OCI-LY1 (cell line): ENCODE measurements around the gene HECTD3.

Experiments
- H2AFZ ChIP-seq: fragments of 200-600 bp; sonication (generic), shearing (Covaris generic); 2 replicates; pipeline ENCODE4 v1.6.0; 2014; ENCODE audit warnings: antibody characterized with exemption, mild to moderate bottlenecking, low read length
- H3F3A ChIP-seq: fragments of 200-600 bp; sonication (generic), shearing (Covaris generic); 2 replicates; pipeline ENCODE4 v1.6.0; 2014; ENCODE audit warnings: mild to moderate bottlenecking, antibody characterized with exemption, low read length, moderate library complexity; ENCODE audit not compliant: insufficient read depth
- H3K27ac ChIP-seq: fragments of 200-600 bp; sonication (generic); 2 replicates; pipeline ENCODE4 v1.5.1; 2014; ENCODE audit warnings: low read length, mixed run types, mild to moderate bottlenecking, low read depth; ENCODE audit not compliant: poor library complexity, severe bottlenecking
- H3K27me3 ChIP-seq: fragments of 200-600 bp; sonication (generic); 2 replicates; pipeline ENCODE4 v1.6.0; 2014; ENCODE audit warnings: antibody characterized with exemption, mild to moderate bottlenecking, low read length, moderate library complexity; ENCODE audit not compliant: insufficient read depth
- H3K36me3 ChIP-seq: fragments of 200-600 bp; sonication (generic); 2 replicates; pipeline ENCODE4 v1.6.1; 2014; ENCODE audit warnings: mild to moderate bottlenecking, antibody characterized with exemption, low read length, moderate library complexity, mixed read lengths; ENCODE audit not compliant: insufficient read depth
- H3K4me1 ChIP-seq: fragments of 200-600 bp; sonication (generic); 2 replicates; pipeline ENCODE4 v1.5.1; 2014; ENCODE audit warnings: mild to moderate bottlenecking, low read length, moderate library complexity; ENCODE audit not compliant: insufficient read depth, severe bottlenecking
- H3K4me2 ChIP-seq: fragments of 200-600 bp; sonication (generic), shearing (Covaris generic); 2 replicates; pipeline ENCODE4 v1.6.1; 2014; ENCODE audit warnings: low read length
- H3K4me3 ChIP-seq: fragments of 200-600 bp; sonication (generic); 2 replicates; pipeline ENCODE4 v1.5.1; 2014; ENCODE audit warnings: low read length, low read depth, mild to moderate bottlenecking, mixed read lengths; ENCODE audit not compliant: poor library complexity, severe bottlenecking
- H3K79me2 ChIP-seq: fragments of 200-600 bp; shearing (Covaris generic); 2 replicates; pipeline ENCODE4 v1.6.1; 2016; ENCODE audit warnings: mixed run types, low read length, mixed read lengths; ENCODE audit not compliant: insufficient read depth
- H3K9ac ChIP-seq: fragments of 200-600 bp; sonication (generic), shearing (Covaris generic); 2 replicates; pipeline ENCODE4 v1.6.1; 2014; ENCODE audit warnings: mild to moderate bottlenecking, low read length, mixed read lengths
- H3K9me2 ChIP-seq: fragments of 200-600 bp; sonication (generic), shearing (Covaris generic); 2 replicates; pipeline ENCODE4 v1.6.1; 2014; ENCODE audit warnings: low read depth, mild to moderate bottlenecking, low read length, mixed read lengths
- H3K9me3 ChIP-seq: fragments of 200-600 bp; shearing (Covaris generic); 2 replicates; pipeline ENCODE4 v1.6.1; 2014; ENCODE audit warnings: low read length, mixed read lengths
- H4K20me1 ChIP-seq: fragments of 200-600 bp; sonication (generic), shearing (Covaris generic); 2 replicates; pipeline ENCODE4 v1.6.0; 2016; ENCODE audit warnings: mild to moderate bottlenecking, low read length; ENCODE audit not compliant: insufficient read depth
- CTCF ChIP-seq: fragments of 200-600 bp; sonication (generic), shearing (Covaris generic); IDR thresholded peaks from 2 replicates; pipeline ENCODE4 v1.5.1; 2017; ENCODE audit warnings: mild to moderate bottlenecking, antibody characterized with exemption, low read length, moderate library complexity, mixed read lengths
- EZH2 ChIP-seq: fragments of 200-600 bp; sonication (generic), shearing (Covaris generic); IDR thresholded peaks from 2 replicates; pipeline ENCODE4 v1.8.0; 2017; ENCODE audit warnings: borderline replicate concordance, mixed run types, mild to moderate bottlenecking, antibody characterized with exemption, low read length, moderate library complexity, mixed read lengths

Gene HECTD3

GRCh38 chr1:45038240-45038639 lies 27.1 kb upstream of the HECTD3 start:
- Histone ChIP-seq H2AFZ (no peak overlapping the region), H4K20me1 (no peaks in the 10 kb centered on the region), H3K79me2 (no peaks in the 10 kb centered on the region), H3K9ac (no peak overlapping the region), H3K9me2 (no peaks in the 10 kb centered on the region), H3K4me3 (no peak overlapping the region), H3K4me2 (no peak overlapping the region), H3F3A (no peaks in the 10 kb centered on the region; the same call in 1 of the 2 replicates), H3K27me3 (no peaks in the 10 kb centered on the region), H3K9me3 (no peaks in the 10 kb centered on the region), H3K27ac (no peak overlapping the region), H3K4me1 (peaks cover 11% of the 10 kb centered on the region), H3K36me3 (no peaks in the 10 kb centered on the region)
- TF ChIP-seq CTCF = no peak
- no peak for TF ChIP-seq EZH2

- no peaks in the 10 kb centered on the region for H3K9me3 ChIP-seq
- H3K4me2 ChIP-seq = no peak overlapping the region
- H3K79me2 ChIP-seq = no peaks in the 10 kb centered on the region
- TF ChIP-seq EZH2 = no peak
- no peak for TF ChIP-seq CTCF
- no peak overlapping the region for H3K9ac ChIP-seq
- H3K9me2 ChIP-seq = no peaks in the 10 kb centered on the region
- no peak overlapping the region for H2AFZ ChIP-seq
- no peak overlapping the region for H3K27ac ChIP-seq
- no peak overlapping the region for H3K4me3 ChIP-seq
- peaks cover 15% of the 10 kb centered on the region for H3K4me1 ChIP-seq
- no peaks in the 10 kb centered on the region; the same call in 1 of the 2 replicates for H3F3A ChIP-seq
- H3K36me3 ChIP-seq = no peaks in the 10 kb centered on the region
- no peaks in the 10 kb centered on the region for H4K20me1 ChIP-seq
- H3K27me3 ChIP-seq = no peaks in the 10 kb centered on the region
Measured at GRCh38 chr1:45037456-45037855, 26.3 kb upstream of the HECTD3 start.

GRCh38 chr1:45035631-45036301 lies 24.6 kb upstream of the HECTD3 start:
- H2AFZ ChIP-seq = no peak overlapping the region
- no peaks in the 10 kb centered on the region for H4K20me1 ChIP-seq
- peaks cover 15% of the 10 kb centered on the region for H3K4me1 ChIP-seq
- H3K79me2 ChIP-seq = no peaks in the 10 kb centered on the region
- TF ChIP-seq CTCF (no peak), EZH2 (no peak)
- no peaks in the 10 kb centered on the region; the same call in 1 of the 2 replicates for H3F3A ChIP-seq
- H3K9me2 ChIP-seq = no peaks in the 10 kb centered on the region
- no peak overlapping the region for H3K9ac ChIP-seq
- H3K27ac ChIP-seq = no peak overlapping the region
- no peaks in the 10 kb centered on the region for H3K27me3 ChIP-seq
- H3K9me3 ChIP-seq = no peaks in the 10 kb centered on the region
- H3K36me3 ChIP-seq = no peaks in the 10 kb centered on the region
- H3K4me3 ChIP-seq = no peak overlapping the region
- H3K4me2 ChIP-seq = no peak overlapping the region
